Astrocyte (in vitro differentiated cells and primary cell): Measurements from ENCODE around the gene IQGAP2.

Experiments used
- CTCF ChIP-seq: IDR thresholded peaks from 2 replicates; pipeline ENCODE4 v1.5.1; 2011; ENCODE audit warnings: low read depth, mild to moderate bottlenecking, inconsistent platforms, low read length, moderate library complexity; ENCODE audit not compliant: insufficient read depth
- EZH2 ChIP-seq: IDR thresholded peaks from 2 replicates; pipeline ENCODE4 v1.6.1; 2012; ENCODE audit warnings: mild to moderate bottlenecking, low read length, inconsistent platforms; ENCODE audit not compliant: insufficient read depth

- no peak for TF ChIP-seq CTCF
- TF ChIP-seq EZH2: no peak
Observed at GRCh38 chr5:76473009-76473336, 69.9 kb downstream of the IQGAP2 start.
